NCI-H82 treated with DMSO at 0.1 percent for 48 hours (cell line): ENCODE data around the gene LOC128125822.
A peak's percentile ranks its signal among the peaks of the same experiment; 100 is the strongest.
"Not testable (repeated sequence)": the region's sequence is repeated elsewhere in the genome, so short reads cannot be mapped to it uniquely, and the experiment has no call there.

Experiments
- DNase-seq: peaks from one replicate; lab custom pipeline; 2025; ENCODE audit not compliant: unreplicated experiment; lab: John Stamatoyannopoulos, UW

LOC128125822 gene

DNA sequence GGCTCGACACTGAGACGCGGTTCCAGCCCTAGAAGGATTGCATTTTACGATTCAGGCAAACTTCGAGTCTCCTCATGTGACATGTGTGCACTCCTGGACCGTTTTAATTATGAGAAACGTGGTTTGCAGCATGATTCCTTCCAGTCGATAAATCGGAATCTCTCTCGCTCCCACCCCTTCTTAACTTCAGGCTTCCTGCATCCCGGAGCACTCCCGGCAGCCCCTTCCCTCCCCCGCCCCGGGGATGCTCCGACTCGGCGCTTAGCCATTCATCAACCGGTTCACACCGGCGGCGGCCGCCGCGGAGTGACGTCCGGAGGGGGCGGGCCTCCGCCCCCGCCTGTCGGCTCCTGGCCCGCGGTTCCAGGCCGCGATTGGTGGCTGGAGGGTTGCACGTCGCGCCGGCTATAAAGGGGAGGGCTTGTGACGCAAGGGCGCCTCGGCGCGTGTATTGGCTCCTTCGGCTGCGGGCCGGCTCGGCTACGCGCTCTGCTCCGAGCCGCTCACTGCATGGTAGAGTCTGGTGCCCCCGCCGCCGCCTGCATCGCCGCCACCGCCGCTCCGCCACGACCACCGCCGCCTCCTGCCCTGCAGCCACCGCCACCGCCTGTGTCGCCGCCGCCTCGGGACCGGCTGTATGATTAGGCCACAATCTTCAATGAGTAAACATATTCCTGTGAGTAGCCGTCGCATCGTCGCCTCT, at the start of gene LOC128125822, which contains the start of gene PTP4A1:
TSS of gene LOC128125822 (plus strand) at position 437 of the 703 bp plus-strand sequence.
TSS of gene PTP4A1 (plus strand) at position 437 of the 703 bp plus-strand sequence. CDS start 4,401 bp downstream, outside the sequence.
- peak; percentile 70 for DNase-seq

DNA sequence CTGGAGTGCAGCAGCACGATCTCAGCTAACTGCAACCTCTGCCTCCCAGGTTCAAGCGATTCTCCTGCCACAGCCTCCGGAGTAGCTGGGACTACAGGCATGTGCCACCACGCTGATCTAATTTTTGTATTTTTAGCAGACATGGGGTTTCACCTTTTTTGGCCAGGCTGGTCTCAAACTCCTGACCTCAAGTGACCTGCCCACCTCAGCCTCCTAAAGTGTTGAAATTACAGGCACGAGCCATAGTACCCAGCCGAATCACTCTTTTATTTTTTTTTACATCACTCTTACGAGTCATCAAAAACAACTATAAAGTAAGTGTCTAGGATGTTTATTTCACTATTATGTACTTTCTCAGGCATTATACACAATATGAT, 49.4 kb upstream of the LOC128125822 start:
- not testable (repeated sequence) for DNase-seq

DNA sequence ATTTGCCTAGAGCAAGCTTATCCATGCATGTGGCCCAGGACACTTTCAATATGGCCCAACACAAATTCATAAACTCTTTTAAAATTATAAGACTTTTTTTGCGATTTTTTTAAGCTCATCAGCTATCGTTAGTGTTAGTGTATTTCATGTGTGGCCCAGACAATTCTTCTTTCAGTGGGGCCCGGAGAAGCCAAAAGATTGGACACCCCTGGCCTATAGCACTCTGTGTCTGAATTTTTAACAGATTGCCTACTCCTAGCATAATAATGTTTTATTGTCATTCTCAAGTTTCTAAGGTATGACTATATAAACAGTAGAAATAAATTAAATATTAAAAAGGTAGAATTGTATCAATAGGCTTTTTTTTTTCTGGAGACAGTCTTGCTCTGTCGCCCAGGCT, 48.6 kb upstream of the LOC128125822 start:
- no peak for DNase-seq

DNA sequence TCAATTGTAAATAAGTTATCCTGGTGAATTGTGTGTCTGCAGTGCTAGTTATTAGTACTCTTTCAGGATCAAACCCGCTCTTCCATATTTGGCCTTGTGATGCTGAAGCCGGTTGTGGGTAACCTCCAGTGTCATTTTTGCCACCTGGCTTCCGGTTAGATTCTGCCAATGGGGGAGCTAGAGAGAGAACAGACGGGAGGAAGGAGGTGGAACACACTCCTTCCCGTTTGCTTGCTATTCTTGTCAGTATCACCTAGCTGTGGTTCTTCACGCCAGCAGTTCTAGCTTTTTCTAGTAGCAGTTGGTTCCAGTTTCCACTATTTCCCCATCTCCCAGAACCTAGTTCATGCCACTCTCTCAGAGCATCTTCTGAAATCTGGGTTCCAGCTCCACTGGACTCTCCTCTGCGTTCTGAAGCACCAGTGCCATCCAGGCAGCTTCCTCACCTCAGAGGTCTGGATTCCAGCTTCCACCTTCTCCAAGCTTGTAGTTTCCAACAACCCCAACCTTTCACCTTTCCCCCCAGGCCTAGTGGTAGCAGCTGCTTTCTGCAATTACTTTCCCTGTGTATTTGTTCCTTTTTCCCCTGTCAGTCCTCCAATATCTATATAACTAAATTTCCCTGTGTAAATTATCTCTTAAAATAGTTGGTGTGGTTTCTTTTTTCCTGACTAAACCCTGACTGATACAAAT, 46.9 kb upstream of the LOC128125822 start:
- no peak for DNase-seq

DNA sequence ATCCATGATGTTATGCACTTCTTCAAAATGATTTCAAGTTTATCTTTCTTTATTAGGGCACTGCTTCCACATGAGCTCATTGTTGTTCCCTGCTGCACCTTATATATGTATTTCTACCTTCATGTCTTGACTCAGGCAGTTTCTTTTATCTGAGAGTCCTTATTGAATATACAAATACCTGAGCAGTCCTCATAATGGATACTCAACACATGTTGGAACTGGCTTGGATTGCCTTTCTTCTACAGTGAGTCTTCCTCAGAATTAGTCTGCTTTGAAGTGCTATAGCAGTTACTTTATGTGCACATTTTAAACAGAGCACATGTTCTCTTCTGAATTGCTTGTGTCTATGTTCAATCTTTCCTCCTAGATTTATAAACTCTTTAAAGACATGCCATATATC, 45.3 kb upstream of the LOC128125822 start:
- no peak for DNase-seq

DNA sequence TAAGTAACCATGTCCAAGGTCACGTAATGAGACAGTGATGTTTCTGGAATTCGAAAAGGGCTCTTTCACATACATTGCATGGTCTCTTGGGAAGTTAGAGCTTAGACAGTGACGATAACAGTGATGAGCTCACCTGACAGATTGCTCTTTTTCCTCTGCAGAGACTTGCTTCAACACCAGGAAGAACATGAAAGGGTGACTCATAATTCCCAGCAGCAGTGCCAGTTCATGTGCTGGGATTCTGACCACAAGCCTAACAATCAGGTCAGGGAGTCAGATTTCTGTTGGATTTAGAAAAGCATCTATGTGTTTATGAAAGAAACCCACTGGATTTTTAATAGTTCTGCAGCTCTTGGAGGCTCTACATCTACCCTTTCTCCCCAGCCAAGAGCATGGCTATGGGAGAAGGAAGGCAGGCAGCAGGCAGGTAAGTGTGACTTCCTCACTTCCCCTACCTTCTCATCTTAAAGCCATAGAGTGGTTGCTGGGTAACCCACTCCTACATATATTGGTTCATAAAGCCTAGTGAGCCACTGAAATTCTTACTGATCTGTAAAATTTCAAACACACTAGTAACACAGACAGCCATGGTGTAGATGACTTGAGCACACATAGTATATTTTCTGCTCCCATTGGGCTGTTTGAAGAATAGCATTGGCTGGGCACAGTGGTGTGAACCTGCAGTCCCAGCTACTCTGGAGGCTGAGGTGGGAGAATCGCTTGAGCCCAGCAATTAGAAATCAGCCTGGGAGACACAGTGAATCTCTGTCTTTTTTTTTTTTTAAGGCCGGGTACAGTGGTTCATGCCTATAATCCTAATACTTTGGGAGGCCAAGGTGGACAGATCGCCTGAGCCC, 44.4 kb upstream of the LOC128125822 start:
- no peak for DNase-seq

DNA sequence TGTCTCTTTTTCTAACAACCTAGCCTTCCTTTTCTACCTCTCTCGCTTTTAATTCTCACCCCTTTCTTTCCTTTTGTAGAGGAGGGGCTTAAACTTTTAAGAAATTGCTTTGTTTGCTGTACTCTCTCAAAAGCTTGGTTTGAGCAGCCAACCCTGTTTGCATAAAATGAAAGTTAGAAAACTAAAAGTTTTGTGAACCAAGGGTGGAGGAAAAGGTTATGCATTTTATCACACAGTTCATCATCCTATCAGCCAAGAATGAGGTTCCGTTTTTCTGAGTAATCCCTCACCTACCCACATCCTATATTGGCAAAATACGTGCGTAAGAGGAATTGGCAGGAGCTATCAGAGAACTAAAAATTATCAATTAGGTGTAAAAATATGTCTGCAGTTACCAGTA, 42.8 kb upstream of the LOC128125822 start:
- DNase-seq: no peak

DNA sequence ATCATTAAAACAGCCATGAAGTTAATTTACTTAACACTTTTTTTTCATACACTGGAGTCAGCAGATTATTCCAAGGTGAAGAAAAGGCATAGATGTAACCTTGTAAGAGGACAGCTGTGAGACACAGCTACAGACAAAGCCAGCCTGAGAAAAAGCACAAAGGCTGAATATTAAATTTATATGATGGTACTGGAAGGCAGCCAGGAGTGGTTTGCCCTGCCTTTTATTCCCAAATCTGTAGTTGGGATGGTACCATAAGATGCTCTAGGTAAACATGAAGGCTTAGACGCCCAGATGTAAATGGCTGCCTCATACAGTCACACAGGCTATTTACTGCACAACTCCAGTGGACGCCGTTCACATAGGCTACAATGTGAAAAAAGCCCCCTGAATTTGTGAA, 42.1 kb upstream of the LOC128125822 start:
- DNase-seq: no peak

DNA sequence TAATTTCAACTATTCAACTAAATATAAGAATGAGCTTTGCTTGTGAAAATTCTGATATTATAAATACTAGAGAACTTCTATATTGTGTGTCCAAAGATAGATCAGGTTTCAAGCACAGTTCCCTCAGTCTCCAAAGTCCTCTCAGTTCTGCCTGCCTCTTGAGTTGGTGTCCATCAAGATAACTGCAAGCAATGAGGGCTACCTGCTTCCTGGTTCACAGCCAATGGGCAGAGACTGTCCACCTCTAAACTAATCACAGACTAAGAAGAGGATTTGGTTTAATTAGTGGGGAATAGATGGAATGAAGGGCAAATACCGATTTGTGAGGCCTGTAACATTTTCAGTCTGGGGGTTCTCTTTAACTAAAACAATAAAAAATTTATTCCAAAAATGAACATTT, 41.3 kb upstream of the LOC128125822 start:
- no peak for DNase-seq

DNA sequence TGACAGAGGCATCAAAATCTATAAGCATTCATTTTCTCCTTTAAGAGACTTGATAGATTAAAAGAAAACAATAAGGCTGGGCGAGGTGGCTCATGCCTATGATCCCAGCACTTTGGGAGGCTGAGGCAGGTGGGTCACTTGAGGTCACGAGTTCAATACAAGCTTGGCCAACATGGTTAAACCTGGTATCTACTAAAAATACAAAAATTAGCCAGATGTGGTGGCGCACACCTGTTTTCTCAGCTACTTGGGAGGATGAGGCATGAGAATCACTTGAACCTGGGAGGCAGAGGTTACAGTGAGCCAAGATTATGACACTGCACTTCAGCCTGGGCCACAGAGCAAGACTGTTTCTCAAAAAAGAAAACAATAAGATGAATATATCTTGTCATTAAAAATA, 39.3 kb upstream of the LOC128125822 start:
- no peak for DNase-seq

DNA sequence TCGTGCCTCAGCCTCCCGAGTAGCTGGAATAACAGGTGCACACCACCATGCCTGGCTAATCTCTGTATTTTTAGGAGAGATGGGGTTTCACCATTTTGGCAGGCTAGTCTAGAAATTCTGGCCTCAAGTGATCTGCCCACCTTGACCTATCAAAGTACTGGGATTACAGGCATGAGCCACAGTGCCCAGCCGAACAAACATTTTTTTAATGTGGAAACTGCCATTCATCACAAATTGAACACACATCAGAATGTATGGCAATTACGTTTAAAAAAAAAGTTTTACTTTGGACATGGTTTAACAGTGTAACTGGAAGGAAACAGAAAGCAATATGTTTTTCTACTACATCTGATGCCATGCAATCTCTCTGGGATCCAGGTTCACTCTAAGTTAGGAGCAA, 38.3 kb upstream of the LOC128125822 start:
- DNase-seq: no peak

DNA sequence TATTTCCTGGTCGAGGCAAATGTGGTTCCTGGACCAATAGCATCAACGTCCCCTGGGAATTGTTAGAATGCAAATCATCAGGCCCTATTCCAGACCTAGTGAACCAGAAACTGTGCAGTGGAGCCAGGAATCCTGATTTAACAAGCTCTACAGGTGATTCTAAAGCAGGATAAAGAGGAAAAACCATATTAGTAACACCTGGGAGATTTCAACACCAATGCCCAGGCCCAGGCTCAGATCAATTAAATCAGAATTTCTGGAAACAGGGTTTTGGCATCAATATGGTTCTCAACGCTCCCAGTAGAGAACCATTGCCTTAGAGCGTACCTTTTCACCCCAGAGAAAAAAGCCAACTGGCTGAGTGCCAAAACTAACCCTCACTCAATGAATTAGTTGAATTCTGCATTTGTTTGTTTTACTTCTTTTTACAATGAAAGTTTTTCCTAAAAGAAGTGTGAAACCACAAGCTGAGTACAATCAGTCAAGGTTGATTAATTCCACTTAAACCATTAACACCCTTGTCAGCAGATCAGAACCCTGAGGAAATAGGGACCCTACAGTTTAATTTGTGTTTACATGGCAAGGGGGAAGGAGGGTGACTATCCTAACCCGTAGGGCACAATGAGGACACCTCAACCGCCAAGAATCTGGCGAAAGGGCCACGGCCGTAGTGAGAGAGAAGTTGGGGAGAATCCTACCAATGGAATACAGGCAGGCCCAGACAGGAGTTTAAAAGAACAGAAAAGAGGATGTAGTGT, 34.9 kb upstream of the LOC128125822 start:
- no peak for DNase-seq

DNA sequence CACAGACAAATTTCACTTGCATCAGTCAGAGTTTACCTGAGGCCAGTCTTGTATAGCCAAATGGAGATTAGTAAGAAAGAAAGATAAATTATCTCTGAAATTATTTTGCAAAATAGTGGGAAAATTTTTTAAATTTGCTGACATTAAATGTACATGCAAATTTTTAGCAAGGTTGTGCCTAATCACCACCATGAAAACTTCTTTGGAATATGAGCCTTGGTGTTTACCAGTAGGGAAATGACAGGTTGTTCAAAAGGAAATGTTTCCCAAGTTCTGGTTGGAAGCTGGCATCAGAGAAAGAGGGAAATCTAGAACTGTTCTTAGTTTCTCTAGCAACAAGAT, 34.4 kb upstream of the LOC128125822 start:
- no peak for DNase-seq

DNA sequence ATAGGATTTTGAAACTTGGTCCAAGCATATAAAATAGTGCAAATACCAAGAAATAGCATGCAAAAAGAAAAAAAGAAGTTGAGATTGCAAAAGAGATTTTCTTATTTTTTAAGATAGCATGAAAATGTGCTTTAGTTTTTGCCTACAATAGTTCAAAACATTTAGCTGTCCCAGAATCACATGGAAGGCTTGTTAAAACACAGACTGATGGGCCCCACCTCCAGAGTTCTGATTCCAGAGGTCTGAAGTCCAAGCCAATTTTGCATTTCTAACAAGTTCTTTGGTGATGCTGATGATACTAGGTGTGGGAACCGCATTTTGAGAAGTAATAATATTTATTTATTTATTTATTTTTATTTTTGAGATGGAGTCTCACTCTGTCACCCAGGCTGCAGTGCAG, 33.7 kb upstream of the LOC128125822 start:
- no peak for DNase-seq

DNA sequence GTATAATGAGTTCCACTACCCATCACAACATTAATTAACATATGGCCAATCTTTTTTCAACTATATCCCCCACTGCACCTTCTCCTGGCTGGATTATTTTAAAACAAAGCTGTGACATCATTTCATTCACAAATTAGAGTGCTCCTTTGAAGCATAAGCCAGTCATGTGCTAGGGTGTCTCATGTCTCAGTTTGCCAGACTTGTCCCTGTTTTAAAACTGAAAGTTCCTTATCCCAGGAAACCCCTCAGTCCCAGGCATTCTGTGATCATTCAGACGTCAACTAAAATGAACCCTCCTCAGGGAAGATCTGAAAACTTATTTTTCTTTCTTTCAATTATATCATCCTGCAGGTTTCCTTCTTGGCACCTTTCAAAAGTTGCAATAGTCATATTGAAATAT, 29.3 kb upstream of the LOC128125822 start:
- no peak for DNase-seq

DNA sequence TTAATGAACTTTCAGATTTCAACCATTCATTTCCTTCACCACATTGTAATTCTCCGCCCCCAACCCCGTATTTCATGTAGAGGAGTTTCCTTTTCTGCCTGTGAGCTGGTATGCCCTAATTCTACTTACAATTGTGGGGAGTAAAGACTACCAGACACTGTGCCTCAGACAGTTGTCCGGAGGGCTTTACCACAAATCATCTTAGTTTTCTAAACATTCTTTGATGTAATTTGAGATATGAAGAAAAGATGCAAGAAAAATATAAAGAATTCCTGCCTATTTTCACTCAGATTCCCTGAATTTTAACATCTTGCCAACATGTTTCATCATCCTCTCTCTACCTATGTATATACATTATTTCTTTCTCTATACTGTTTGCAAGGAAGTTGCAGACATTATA, 28.3 kb upstream of the LOC128125822 start:
- DNase-seq: no peak

DNA sequence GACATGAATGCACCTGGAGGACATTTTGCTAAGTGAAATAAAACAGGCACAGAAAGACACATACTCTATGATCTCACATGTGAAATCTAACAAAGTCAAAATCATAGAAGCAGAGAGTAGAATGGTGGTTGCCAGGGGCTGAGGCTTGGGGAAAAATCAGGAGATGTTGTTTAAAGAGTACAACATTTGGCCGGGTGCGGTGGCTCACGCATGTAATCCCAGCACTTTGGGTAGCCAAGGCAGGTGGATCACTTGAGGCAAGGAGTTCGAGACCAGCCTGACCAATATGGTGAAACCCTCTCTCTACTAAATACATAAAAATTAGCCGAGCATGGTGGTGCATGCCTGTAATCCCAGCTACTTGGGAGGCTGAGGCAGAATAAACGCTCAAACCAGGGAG, 26.0 kb upstream of the LOC128125822 start:
- no peak for DNase-seq

DNA sequence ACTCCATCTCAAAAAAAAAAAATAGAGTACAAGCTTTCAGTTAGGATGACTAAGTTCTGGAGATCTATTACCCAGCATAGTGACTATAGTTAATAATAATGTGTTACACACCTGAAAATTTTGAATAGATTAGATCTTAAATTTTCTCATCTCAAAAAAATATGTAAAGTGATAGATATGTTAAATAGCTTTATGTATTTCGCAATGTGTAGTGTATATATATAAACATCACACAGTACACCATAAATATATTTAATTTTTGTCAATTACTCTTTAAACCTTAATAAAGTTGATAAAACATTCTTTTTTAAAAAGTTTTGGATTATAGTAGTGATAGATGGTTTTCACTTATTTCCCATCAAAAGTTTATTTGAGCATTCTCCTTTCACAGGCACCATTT, 25.6 kb upstream of the LOC128125822 start:
- no peak for DNase-seq

DNA sequence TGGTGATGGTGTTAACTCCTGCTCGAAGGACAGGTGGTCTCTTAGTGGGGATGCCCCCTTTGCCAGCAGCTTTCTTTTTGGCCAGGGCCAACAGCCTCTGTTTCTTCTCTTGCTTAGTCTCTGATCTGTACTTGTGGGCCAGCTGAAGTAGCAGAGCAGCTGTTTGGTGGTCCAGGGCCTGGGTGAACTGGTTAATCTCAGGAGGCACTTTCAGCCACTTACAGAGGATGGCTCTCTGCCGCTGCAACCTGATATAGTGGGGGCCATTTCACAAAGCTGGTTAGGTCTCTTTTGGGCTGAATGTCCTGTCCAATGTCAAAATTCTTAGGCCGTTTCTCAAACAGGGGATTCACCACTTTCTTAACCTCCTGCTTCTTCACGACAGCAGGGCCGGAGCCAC, 23.2 kb upstream of the LOC128125822 start:
- no peak for DNase-seq

DNA sequence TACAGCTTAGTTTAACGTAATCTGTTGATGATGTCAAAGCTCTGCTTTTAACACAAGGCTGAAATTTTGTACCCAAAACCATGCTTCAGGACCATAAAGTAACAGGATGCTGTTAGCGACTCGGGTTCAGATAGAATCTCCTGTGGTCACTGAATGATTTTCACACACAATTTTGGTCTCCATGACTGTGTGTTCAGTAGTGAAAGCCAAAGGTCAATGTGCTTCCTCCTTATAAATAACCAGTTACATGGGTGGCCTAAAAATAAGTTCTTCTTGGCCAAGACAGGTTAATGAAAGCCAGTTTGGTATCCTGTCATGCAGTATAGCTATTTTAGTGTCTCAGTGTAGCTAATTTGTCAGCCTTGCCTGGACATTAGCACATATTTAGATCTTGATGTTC, 19.1 kb upstream of the LOC128125822 start:
- no peak for DNase-seq

DNA sequence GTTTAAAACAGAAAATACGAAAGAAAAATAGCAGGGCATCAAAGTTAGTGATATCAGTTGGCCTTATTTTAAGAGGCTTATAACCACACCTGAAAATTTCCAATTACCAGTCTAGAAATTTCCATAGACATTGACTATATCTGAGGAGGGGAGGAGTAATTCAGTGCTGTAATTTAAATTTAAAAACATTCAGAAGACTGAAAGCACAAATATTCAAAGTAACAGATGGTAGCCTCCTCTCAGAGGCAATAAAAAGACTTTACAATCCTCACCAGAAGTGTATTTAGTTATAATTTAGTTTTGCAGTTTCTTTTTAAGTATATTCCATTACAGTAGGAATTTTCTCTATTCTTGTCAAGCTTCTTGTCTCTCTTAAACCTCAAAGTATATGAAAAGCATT, 18.4 kb upstream of the LOC128125822 start:
- no peak for DNase-seq
